Activated T-cell treated with anti-CD3 and anti-CD28 coated beads for 1 hour (primary cell): Measurements from ENCODE around the gene CLTC.
A peak's percentile ranks its signal among the peaks of the same experiment; 100 is the strongest.

Experiments
- DNase-seq: peaks from one replicate; pipeline ENCODE4 v3.0.0-alpha.2; 2020; ENCODE audit warnings: low read depth

CLTC gene

GRCh38 chr17:59684967-59685366, 65.3 kb downstream of the CLTC start:
- DNase-seq, result no peak

- DNase-seq, result no peak
Observed at GRCh38 chr17:59688008-59688407, 68.3 kb downstream of the CLTC start.

- DNase-seq, result no peak
Observed at GRCh38 chr17:59688496-59688895, 68.8 kb downstream of the CLTC start.

- no peak for DNase-seq
Observed at GRCh38 chr17:59693582-59693981, 73.9 kb downstream of the CLTC start.

DNA sequence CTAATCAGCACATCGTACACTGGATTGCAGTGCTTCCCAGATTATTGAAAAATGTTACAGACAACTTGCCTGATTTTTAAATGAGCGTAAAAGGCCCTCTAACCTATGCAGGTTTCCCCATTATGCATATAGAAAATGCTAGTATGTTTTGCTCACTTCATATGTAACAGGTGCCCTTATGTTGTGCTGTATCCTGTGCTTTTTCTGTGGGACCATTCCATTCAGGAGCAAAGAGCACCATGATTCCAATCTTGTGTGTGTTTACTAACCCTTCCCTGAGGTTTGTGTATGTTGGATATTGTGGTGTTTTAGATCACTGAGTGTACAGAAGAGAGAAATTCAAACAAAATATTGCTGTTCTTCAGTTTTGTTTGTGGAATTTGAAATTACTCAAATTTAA, 74.6 kb downstream of the CLTC start:
- DNase-seq, result no peak

- no peak for DNase-seq
Observed at GRCh38 chr17:59695945-59696681, 76.4 kb downstream of the CLTC start.

DNA sequence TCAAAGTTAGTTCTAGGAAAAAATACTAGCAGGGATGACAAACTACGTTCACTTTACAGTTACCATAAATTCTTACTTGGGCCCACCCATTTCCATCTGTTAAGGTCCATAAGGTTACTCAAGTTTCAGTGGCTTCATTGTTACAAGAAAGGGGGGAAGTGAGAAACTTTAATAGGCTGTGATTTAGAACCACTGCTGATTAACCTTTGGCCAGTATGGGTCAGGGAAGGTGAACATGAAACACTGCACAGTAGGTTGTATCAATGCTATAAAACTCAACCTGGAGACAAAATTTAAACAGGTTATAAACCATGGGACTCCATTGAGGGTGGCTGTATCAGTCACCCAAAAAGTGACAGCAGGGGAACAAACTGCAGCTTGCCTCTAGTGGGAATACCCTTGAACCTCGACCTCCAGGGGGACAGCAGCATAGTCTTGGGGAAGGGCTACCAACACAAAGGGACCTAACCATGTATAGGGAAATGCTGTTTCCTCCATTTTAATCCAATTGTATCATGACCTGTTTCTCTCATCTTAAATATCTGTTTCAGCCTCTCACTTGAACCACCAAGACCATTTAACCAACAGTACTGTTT, 77.1 kb downstream of the CLTC start:
- DNase-seq, result no peak

DNA sequence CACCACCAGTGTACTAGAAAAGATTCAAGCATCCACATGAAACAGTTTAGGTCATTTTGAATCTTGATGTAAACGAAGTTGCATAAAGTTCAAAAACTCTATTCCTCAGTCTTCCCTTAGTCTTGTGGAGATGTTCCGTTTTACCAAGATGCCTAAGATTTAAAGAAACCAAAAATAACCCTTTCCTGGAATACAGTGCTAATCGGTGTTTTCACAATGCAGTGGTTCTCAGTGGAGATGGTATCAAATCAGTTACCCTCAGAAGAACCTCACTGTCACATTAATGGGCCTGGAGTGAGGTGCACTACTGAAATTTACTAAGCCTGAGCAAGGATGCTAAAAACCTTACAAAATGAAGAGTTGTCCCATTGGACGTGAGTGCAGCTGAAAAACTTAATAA, 78.4 kb downstream of the CLTC start:
- DNase-seq, result no peak

DNA sequence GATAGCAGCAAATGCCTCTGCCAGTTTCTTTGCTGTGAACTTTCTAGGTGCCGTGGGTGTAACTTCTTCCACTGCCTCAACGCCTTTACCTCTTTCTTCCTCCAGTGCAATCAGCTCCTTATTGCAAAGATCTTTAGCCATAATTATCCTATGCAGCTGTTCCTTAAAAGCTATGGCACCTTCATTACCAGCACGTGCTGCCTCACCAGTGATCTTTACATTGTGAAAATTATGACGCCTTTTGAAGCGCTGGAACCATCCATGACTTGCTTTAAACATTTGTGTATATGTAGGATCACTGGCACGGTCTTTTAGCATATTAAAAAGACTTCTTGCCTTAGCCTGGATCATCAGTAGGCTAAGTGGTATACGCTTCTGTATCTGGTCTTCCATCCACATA, 79.5 kb downstream of the CLTC start:
- no peak for DNase-seq

DNA sequence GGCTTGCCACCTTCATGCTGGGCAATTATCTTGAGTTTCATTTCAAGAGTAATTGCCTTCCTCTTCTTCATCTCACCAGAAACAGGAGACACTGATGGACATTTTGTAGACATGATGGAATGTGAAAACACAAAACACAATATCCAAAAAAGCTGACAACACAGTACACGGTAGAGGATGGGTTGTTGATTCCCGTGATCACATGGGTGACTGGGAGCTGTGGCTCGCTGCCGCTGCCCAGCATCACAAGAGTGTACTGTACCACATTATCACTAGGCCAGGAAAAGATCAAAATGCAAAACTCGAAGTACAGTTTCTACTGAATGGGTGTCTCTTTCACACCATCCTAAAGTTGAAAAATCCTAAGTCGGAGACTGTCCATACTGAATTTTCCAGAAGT, 80.1 kb downstream of the CLTC start:
- no peak for DNase-seq

- DNase-seq, result no peak
Observed at GRCh38 chr17:59702304-59702703, 82.6 kb downstream of the CLTC start.

- peak; percentile 71 for DNase-seq
Observed at GRCh38 chr17:59707149-59707970, 87.7 kb downstream of the CLTC start, which contains the start of the genes PTRH2 and VMP1. Gene PTRH2 (minus strand): TSS chr17:59707430. CDS start chr17:59697978, 9,452 bp downstream. Gene VMP1 (plus strand): TSS chr17:59707654. CDS start chr17:59731447, 23,793 bp downstream.

DNA sequence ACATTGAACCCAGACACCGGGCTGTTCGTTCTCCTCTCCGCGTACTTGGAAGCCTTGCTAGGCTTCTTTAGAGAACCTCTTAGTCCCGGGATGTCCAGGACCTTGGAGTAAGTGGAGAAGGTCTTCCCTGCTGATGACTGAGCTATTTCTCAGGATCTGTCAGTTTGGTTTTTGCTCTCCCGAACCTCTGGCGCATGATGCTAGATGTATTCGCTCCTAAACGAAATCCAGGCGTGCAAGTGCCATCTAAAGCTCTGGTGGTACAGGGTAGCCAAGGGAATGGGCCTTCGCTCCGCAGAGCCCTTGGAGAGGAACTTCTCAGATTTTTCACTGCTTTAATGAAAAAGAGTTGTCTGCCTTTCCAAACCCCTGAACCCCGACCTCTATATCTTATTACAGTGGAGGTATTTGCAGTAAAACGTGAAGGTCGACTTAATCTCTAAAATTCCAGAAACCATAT, 88.3 kb downstream of the CLTC start:
- no peak for DNase-seq

- no peak for DNase-seq
Observed at GRCh38 chr17:59711936-59712335, 92.2 kb downstream of the CLTC start.

DNA sequence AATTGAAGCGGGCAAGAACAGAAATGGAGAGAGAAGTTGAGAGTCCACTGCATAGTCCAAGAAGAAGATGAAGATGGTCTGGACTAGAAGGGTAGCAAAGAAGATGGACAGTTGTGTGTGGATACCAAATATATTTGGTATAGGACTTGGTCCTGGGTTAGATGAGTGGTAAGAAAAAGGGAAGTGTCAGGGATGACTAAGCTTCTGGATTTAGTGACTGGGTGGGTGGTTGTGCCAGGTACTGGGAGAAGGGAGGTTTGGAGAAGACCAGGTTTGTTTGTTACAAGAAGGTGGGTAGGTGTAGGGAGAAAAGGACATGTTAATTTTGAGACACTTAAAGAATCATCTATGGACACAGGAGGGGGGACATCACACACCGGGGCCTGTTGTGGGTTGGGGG, 93.2 kb downstream of the CLTC start:
- DNase-seq, result no peak

DNA sequence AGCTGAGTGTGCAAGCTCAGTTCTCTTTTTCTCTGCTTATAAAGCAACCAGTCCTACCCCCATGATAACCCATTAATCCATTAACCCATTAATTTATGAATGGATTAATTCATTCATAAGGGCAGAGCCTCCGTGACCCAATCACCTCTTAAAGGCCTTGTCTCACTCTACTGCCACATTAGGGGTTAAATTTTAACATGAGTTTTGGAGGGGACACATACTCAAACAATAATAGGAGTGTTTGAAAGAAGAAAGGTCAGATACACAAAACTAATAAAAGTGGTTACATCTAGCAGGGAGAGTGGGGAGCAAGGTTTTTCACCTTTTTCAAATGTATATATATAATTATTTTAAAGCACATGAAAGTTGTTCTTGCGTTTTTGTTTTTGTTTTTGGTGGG, 94.6 kb downstream of the CLTC start:
- no peak for DNase-seq

DNA sequence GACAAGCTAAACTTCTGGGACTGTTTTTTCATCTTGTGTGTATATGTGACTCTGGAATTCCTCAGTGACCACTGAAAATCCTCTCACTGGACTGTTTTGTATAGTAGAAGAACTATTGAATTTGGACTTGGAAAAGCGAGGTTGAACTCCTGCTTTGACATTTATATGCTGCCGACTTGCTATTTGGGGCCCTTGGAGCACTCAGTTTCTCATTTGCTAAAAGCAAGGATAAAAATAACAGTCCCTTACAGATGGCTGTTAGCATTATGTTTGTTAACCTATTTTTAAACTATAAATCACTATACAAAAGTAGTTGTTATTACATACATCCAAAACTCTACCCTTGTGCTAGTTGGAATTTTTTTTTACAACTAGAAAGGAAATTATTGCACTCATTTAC, 96.7 kb downstream of the CLTC start:
- no peak for DNase-seq

- DNase-seq, result no peak
Observed at GRCh38 chr17:59719526-59719925, 99.8 kb downstream of the CLTC start.

- no peak for DNase-seq
Observed at GRCh38 chr17:59722623-59723022, 102.9 kb downstream of the CLTC start.

DNA sequence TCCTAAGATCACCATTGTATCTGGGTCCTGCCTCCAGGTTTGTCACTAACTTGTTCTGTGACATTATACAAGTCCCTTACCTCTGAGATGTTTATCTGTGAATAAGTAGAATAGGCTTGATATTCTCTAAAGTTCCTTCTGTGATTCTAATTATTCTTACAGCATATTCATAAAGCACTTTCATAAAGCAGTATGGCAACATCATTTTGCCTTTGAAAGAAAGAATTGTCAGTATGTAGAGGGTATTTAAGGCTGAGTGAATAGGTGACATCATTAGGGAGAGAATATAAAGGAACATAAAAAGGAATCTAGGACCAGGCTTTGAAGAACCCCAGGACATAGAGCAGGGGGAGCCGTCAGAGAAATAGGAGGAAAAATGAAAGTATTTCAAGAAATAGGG, 103.3 kb downstream of the CLTC start:
- DNase-seq, result no peak

GRCh38 chr17:59723607-59724006, 103.9 kb downstream of the CLTC start:
- no peak for DNase-seq

DNA sequence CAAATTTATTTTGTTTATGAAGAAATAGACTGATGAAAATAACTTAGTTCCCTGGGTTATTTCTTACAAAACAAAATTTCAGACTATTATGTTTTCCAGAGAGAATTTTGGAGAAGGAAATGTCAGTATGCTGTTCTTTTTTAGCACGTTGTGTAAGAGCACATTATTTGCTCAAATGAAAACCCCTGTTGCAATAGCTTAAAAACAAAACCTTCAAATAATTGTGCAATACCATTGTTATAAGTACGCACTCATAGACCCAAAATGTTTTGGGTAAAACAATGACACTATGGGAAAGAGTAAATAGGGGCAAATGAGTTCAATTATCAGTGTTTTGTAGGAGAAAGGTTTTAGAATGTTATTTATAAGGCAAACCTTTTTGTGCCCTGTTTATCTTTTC, 106.0 kb downstream of the CLTC start:
- DNase-seq, result no peak
